SK-N-SH (cell line): ENCODE data around the gene ARHGDIB. TPM values are rescaled to one million over a fixed set of nuclear protein-coding genes. Genes with fewer than 3 reads are reported as not detected.

ENCODE experiments used
- CTCF ChIA-PET: fragments of 300-600, 350-600 bp; formaldehyde crosslinking; extraction: SDS; loops from one replicate; lab custom pipeline; 2021; lab: Yijun Ruan, JAX
- POLR2A ChIA-PET: fragments of 350-600 bp; sonication (Branson Sonifier 250); formaldehyde crosslinking; extraction: SDS; loops from one replicate; lab custom pipeline; 2020; ENCODE audit warnings: antibody characterized with exemption, inconsistent platforms; lab: Yijun Ruan, JAX
- DNase-seq: peaks from one replicate; pipeline ENCODE4 v3.0.0; 2012
- H2AFZ ChIP-seq: fragments of 200-600 bp; sonication (generic); 2 replicates; pipeline ENCODE4 v1.8.1; 2016; ENCODE audit warnings: antibody characterized with exemption, mild to moderate bottlenecking, low read depth
- H3F3A ChIP-seq: fragments of 200-600 bp; sonication (generic); replicated peaks from 2 replicates; pipeline ENCODE3; 2016; ENCODE audit warnings: antibody characterized with exemption, mild to moderate bottlenecking; ENCODE audit not compliant: insufficient read depth
- H3K27ac ChIP-seq, 2 experiments: fragments of 200-500 bp in 1 of 2; fragments of 200-600 bp in 1 of 2; sonication (Bioruptor generic) in 1 of 2; sonication (generic), shearing (Covaris generic) in 1 of 2; 2 replicates each; pipeline versions ENCODE4 v1.5.1 to v1.6.1; 2014 to 2016; ENCODE audit warnings: low read depth in 2 of 2, inconsistent platforms in 1 of 2, low read length in 1 of 2, mild to moderate bottlenecking in 1 of 2, mixed read lengths in 1 of 2
- H3K27me3 ChIP-seq: fragments of 200-600 bp; sonication (generic), shearing (Covaris generic); 2 replicates; pipeline ENCODE4 v1.6.1; 2016; ENCODE audit warnings: mixed run types; ENCODE audit not compliant: insufficient read depth
- H3K36me3 ChIP-seq, 2 experiments: fragments of 200-500 bp in 1 of 2; fragments of 200-600 bp in 1 of 2; sonication (Bioruptor generic) in 1 of 2; sonication (generic) in 1 of 2; replicated peaks in 1 of 2; 2 replicates each; pipeline versions ENCODE3 to v1.5.1; 2014 to 2016; ENCODE audit warnings: low read length in 1 of 2, mild to moderate bottlenecking in 1 of 2; ENCODE audit not compliant: insufficient read depth in 2 of 2, control insufficient read depth in 1 of 2
- H3K4me1 ChIP-seq, 2 experiments: fragments of 200-500 bp in 1 of 2; fragments of 200-600 bp in 1 of 2; sonication (Bioruptor generic) in 1 of 2; sonication (generic), shearing (Covaris generic) in 1 of 2; 2 replicates each; pipeline versions ENCODE4 v1.5.1 to v1.6.1; 2014 to 2016; ENCODE audit warnings: low read depth in 1 of 2, low read length in 1 of 2, mixed run types in 1 of 2; ENCODE audit not compliant: insufficient read depth in 2 of 2, control insufficient read depth in 1 of 2
- H3K4me2 ChIP-seq: fragments of 200-600 bp; sonication (generic), shearing (Covaris generic); 2 replicates; pipeline ENCODE4 v1.6.1; 2017; ENCODE audit warnings: mixed run types
- H3K4me3 ChIP-seq, 2 experiments: fragments of 200-500 bp in 1 of 2; fragments of 200-600 bp in 1 of 2; sonication (Bioruptor generic) in 1 of 2; sonication (generic), shearing (Covaris generic) in 1 of 2; 2 replicates each; pipeline versions ENCODE4 v1.5.1 to v1.8.1; 2014 to 2016; ENCODE audit warnings: low read depth in 2 of 2, inconsistent platforms in 1 of 2, low read length in 1 of 2, mild to moderate bottlenecking in 1 of 2, mixed read lengths in 1 of 2, moderate library complexity in 1 of 2
- H3K79me2 ChIP-seq: fragments of 200-600 bp; sonication (generic); 2 replicates; pipeline ENCODE4 v1.8.1; 2017; ENCODE audit warnings: mild to moderate bottlenecking; ENCODE audit not compliant: insufficient read depth
- H3K9ac ChIP-seq: fragments of 200-600 bp; sonication (generic); 2 replicates; pipeline ENCODE4 v1.6.1; 2017; ENCODE audit warnings: mixed run types
- H3K9me2 ChIP-seq: fragments of 200-600 bp; sonication (generic); 2 replicates; pipeline ENCODE4 v1.6.1; 2017; ENCODE audit warnings: mixed run types
- H3K9me3 ChIP-seq: fragments of 200-600 bp; sonication (generic); 2 replicates; pipeline ENCODE4 v1.6.1; 2017; ENCODE audit warnings: mixed run types, mild to moderate bottlenecking, moderate library complexity
- H4K20me1 ChIP-seq: fragments of 200-600 bp; sonication (generic); 2 replicates; pipeline ENCODE4 v1.6.1; 2017; ENCODE audit warnings: mild to moderate bottlenecking, mixed run types; ENCODE audit not compliant: insufficient read depth
- CHD2 ChIP-seq: fragments of 150-350 bp; IDR thresholded peaks from 2 replicates; pipeline ENCODE4 v1.6.1; 2018; ENCODE audit warnings: low read length; ENCODE audit not compliant: partially characterized antibody
- ELF1 ChIP-seq: IDR thresholded peaks from 2 replicates; pipeline ENCODE4 v1.4.0; 2012
- EP300 ChIP-seq, 2 experiments: IDR thresholded peaks; 2 replicates each; pipeline versions ENCODE4 v1.4.0 to v1.6.1; 2012; ENCODE audit warnings: borderline replicate concordance in 1 of 2, low read depth in 1 of 2, low read length in 1 of 2
- FOXM1 ChIP-seq: IDR thresholded peaks from 2 replicates; pipeline ENCODE4 v1.4.0; 2012; ENCODE audit warnings: low read depth, mild to moderate bottlenecking
- JUND ChIP-seq: IDR thresholded peaks from 2 replicates; pipeline ENCODE4 v1.4.0; 2012
- MEF2A ChIP-seq: IDR thresholded peaks from 2 replicates; pipeline ENCODE4 v1.4.0; 2012; ENCODE audit warnings: low read depth, borderline replicate concordance
- MXI1 ChIP-seq: IDR thresholded peaks from 2 replicates; pipeline ENCODE4 v1.6.1; 2012; ENCODE audit warnings: mild to moderate bottlenecking, low read depth, low read length, improper control_type of control experiment
- NFIC ChIP-seq: IDR thresholded peaks from 2 replicates; pipeline ENCODE4 v1.4.0; 2012; ENCODE audit warnings: borderline replicate concordance
- NRF1 ChIP-seq: IDR thresholded peaks from 2 replicates; pipeline ENCODE4 v1.6.1; 2012; ENCODE audit warnings: low read depth, mild to moderate bottlenecking, low read length
- PBX3 ChIP-seq: IDR thresholded peaks from 2 replicates; pipeline ENCODE4; 2012
- POLR2AphosphoS5 ChIP-seq: IDR thresholded peaks from 2 replicates; pipeline ENCODE4 v1.6.1; 2012; ENCODE audit warnings: low read depth, low read length
- RAD21 ChIP-seq: IDR thresholded peaks from 2 replicates; pipeline ENCODE4 v1.6.1; 2012; ENCODE audit warnings: mild to moderate bottlenecking, low read length
- REST ChIP-seq: IDR thresholded peaks from 2 replicates; pipeline ENCODE4 v1.6.1; 2012; ENCODE audit warnings: mild to moderate bottlenecking, low read depth, low read length, moderate library complexity
- RXRA ChIP-seq: IDR thresholded peaks from 2 replicates; pipeline ENCODE4 v1.4.0; 2012; ENCODE audit warnings: low read depth, mild to moderate bottlenecking, borderline replicate concordance
- SIN3A ChIP-seq: IDR thresholded peaks from 2 replicates; pipeline ENCODE4 v1.6.1; 2012; ENCODE audit warnings: low read depth, mild to moderate bottlenecking, low read length, moderate library complexity, borderline replicate concordance
- SMC3 ChIP-seq: IDR thresholded peaks from 2 replicates; pipeline ENCODE4 v1.6.1; 2012; ENCODE audit warnings: low read depth, low read length, improper control_type of control experiment
- TAF1 ChIP-seq: IDR thresholded peaks from 2 replicates; pipeline ENCODE4 v1.6.1; 2012; ENCODE audit warnings: low read depth, mild to moderate bottlenecking, low read length, moderate library complexity, borderline replicate concordance
- USF2 ChIP-seq: fragments of 150-350 bp; IDR thresholded peaks from 2 replicates; pipeline ENCODE4 v1.6.1; 2017; ENCODE audit warnings: antibody characterized with exemption, low read length, low read depth, borderline replicate concordance
- ZBTB33 ChIP-seq: IDR thresholded peaks from 2 replicates; pipeline ENCODE4 v1.4.0; 2012; ENCODE audit warnings: low read depth, borderline replicate concordance
- WGBS: methylation state at CpG from one replicate; pipeline ENCODE4 v1.1.6; 2017; ENCODE audit warnings: low lambda C conversion rate; 5-methylcytosine and 5-hydroxymethylcytosine counted together
- polyA plus RNA-seq, 3 experiments: library from polyadenylated mRNA; depleted of rRNA; stranded (reverse); fragments of >200 nt; gene quantifications; 2 replicates each; pipeline ENCODE4 v1.2.3, GENCODE V29; 2012

Gene ARHGDIB
- polyA plus RNA-seq, 1 of the 3 experiments (the other 2 are of a cell fraction): 362 TPM

- no peak for DNase-seq
- no peaks in the 10 kb centered on the region for H3K4me1 ChIP-seq
- no peak overlapping the region for H3K4me2 ChIP-seq
- peaks cover 8% of the 10 kb centered on the region for H3F3A ChIP-seq
- WGBS: 61% methylated on average over 3 of the region's 3 CpGs
- H3K9me2 ChIP-seq: no peaks in the 10 kb centered on the region
- no peak overlapping the region for H3K9ac ChIP-seq
- H3K36me3 ChIP-seq: no peaks in the 10 kb centered on the region
- H3K27me3 ChIP-seq: no peaks in the 10 kb centered on the region
- ChIA-PET POLR2A (no interaction called here), CTCF (no interaction called here)
- no peaks in the 10 kb centered on the region for H3K79me2 ChIP-seq
- H3K27ac ChIP-seq: no peak overlapping the region
- H3K4me3 ChIP-seq: no peak overlapping the region
- 0 out of 2 replicates have a peak, but pooled peaks cover 6% of the 10 kb centered on the region for H3K9me3 ChIP-seq
- TF ChIP-seq TAF1 (no peak), REST (no peak), EP300 (IDR thresholded peaks at IDR 0.05; ENCODE audit: borderline replicate concordance in 1 of 2, low read depth in 1 of 2, low read length in 1 of 2) (no peak), FOXM1 (no peak), USF2 (no peak), SIN3A (no peak), RXRA (no peak), NFIC (no peak), CHD2 (no peak), MXI1 (no peak), RAD21 (no peak), MEF2A (no peak)
- H2AFZ ChIP-seq: no peak overlapping the region
- no peaks in the 10 kb centered on the region for H4K20me1 ChIP-seq
Observed at GRCh38 chr12:14988035-14988434, 26.6 kb upstream of the ARHGDIB start.

- no peak for DNase-seq
- Histone ChIP-seq H3K4me1 (no peaks in the 10 kb centered on the region), H3K9me3 (0 out of 2 replicates have a peak, but pooled peaks cover 6% of the 10 kb centered on the region), H3K9me2 (no peaks in the 10 kb centered on the region), H3K79me2 (no peaks in the 10 kb centered on the region), H3K27me3 (no peaks in the 10 kb centered on the region), H3K4me3 (no peak overlapping the region), H3K27ac (no peak overlapping the region), H3F3A (no peaks in the 10 kb centered on the region), H4K20me1 (no peaks in the 10 kb centered on the region), H3K4me2 (no peak overlapping the region), H3K9ac (no peak overlapping the region), H2AFZ (no peak overlapping the region), H3K36me3 (no peaks in the 10 kb centered on the region)
- POLR2A ChIA-PET: no interaction called here
- 39% methylated on average over 4 of the region's 4 CpGs for WGBS
- CTCF ChIA-PET: interaction anchor here (2.4 kb wide), 1 partner anchor 9 kb away, joined by 9 read pairs; no protein-coding TSS in a partner anchor
- TF ChIP-seq POLR2AphosphoS5 (no peak), RXRA (no peak), NFIC (no peak), FOXM1 (no peak), ZBTB33 (no peak), JUND (no peak), SMC3 (peak; percentile 20; the same call in 1 of the 2 replicates), NRF1 (no peak), EP300 (IDR thresholded peaks at IDR 0.05; ENCODE audit: borderline replicate concordance in 1 of 2, low read depth in 1 of 2, low read length in 1 of 2) (no peak), ELF1 (no peak), PBX3 (no peak)
Observed at GRCh38 chr12:14986449-14986848, 25.0 kb upstream of the ARHGDIB start.
